ENCODE results near the gene KDM1A.

The KDM1A gene

GRCh38 chr1:23079025-23079424 lies 59.8 kb downstream of the KDM1A start:
- FAIRE-seq, result no peak

- no peak for FAIRE-seq
These were observed 61.6 kb downstream of the KDM1A start for GRCh38 chr1:23080885-23081284.

- no peak for FAIRE-seq
These were observed 62.1 kb downstream of the KDM1A start for GRCh38 chr1:23081376-23081775.

- no peak for FAIRE-seq
These were observed 64.6 kb downstream of the KDM1A start for GRCh38 chr1:23083714-23084480.

- no peak for FAIRE-seq
These were observed 65.6 kb downstream of the KDM1A start for GRCh38 chr1:23084880-23085279.

- FAIRE-seq, result no peak
These were observed 66.4 kb downstream of the KDM1A start for GRCh38 chr1:23085696-23086095.

- no peak for FAIRE-seq
These were observed 68.8 kb downstream of the KDM1A start for GRCh38 chr1:23088027-23088426.

GRCh38 chr1:23090056-23090455 lies 70.8 kb downstream of the KDM1A start:
- no peak for FAIRE-seq

GRCh38 chr1:23091545-23091944 lies 72.3 kb downstream of the KDM1A start:
- no peak for FAIRE-seq

GRCh38 chr1:23092447-23092846 lies 73.2 kb downstream of the KDM1A start:
- FAIRE-seq, result no peak

- FAIRE-seq, result no peak
These were observed 78.0 kb downstream of the KDM1A start for GRCh38 chr1:23097316-23097715.

GRCh38 chr1:23098463-23099170 lies 79.3 kb downstream of the KDM1A start:
- peak; percentile 95 for FAIRE-seq

- FAIRE-seq, result no peak
These were observed 79.9 kb downstream of the KDM1A start for GRCh38 chr1:23099171-23099536.

- FAIRE-seq, result peak; percentile 72
These were observed 80.9 kb downstream of the KDM1A start for GRCh38 chr1:23100074-23100748.

GRCh38 chr1:23101101-23101827 lies 82.0 kb downstream of the KDM1A start:
- no peak for FAIRE-seq

GRCh38 chr1:23101887-23102286 lies 82.6 kb downstream of the KDM1A start:
- FAIRE-seq, result no peak

- no peak for FAIRE-seq
These were observed 83.0 kb downstream of the KDM1A start for GRCh38 chr1:23102289-23102688.

- no peak for FAIRE-seq
These were observed 84.0 kb downstream of the KDM1A start for GRCh38 chr1:23103001-23103889.

- no peak for FAIRE-seq
These were observed 89.8 kb downstream of the KDM1A start for GRCh38 chr1:23108918-23109533.

GRCh38 chr1:23110391-23110790 lies 91.1 kb downstream of the KDM1A start:
- no peak for FAIRE-seq

Measured in G401.6 (cell line).